Suprapubic skin (tissue), 3 donors: ENCODE results near the gene CSNK1G1.

ENCODE experiments used
- POLR2A ChIP-seq, 2 donors: fragments of 450-650 bp; IDR thresholded peaks; one replicate each; pipeline ENCODE4 v1.6.1; 2017; ENCODE audit warnings: antibody characterized with exemption in 2 of 2, mild to moderate bottlenecking in 2 of 2, moderate library complexity in 2 of 2
- TF ChIP-seq, protein P1 (sequence below), 2 donors: fragments of 200-600 bp in 1 of 2; fragments of 450-650 bp in 1 of 2; sonication (generic) in 1 of 2; IDR thresholded peaks; one replicate each; pipeline ENCODE4 v1.5.1; 2016 to 2019; ENCODE audit warnings: antibody characterized with exemption in 2 of 2, mild to moderate bottlenecking in 1 of 2, moderate library complexity in 1 of 2

DNA sequence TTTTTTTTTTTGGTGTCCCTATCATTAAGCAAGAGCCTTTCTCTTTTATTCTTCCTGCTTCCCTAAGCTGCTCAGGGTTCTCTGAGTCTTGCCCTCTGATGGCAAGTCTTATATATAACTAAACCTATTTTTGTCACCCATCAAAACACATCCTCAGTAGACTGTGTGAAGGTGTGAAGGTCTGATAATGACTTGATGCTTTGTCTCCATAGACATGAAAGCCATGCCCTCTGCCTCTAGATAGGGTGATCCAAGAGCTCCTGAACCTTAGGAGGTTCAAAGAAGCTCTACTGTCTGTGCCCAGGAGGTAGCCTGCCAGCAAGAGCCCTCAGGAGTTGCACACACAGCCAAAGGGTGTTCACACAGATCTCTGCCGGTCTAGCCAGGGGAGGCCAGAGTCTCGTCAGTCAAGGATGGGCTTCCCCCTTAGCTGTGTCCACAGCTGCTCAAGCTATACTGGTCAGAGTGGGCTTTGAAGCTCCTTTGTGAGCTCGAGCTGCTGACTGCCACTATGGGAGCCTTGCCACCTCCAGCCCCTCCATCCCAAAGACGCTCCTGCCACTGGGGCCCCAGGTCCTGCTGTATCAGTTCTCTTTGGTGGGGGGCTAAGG, 217.5 kb downstream of the CSNK1G1 start:
- TF ChIP-seq, protein P1, sequence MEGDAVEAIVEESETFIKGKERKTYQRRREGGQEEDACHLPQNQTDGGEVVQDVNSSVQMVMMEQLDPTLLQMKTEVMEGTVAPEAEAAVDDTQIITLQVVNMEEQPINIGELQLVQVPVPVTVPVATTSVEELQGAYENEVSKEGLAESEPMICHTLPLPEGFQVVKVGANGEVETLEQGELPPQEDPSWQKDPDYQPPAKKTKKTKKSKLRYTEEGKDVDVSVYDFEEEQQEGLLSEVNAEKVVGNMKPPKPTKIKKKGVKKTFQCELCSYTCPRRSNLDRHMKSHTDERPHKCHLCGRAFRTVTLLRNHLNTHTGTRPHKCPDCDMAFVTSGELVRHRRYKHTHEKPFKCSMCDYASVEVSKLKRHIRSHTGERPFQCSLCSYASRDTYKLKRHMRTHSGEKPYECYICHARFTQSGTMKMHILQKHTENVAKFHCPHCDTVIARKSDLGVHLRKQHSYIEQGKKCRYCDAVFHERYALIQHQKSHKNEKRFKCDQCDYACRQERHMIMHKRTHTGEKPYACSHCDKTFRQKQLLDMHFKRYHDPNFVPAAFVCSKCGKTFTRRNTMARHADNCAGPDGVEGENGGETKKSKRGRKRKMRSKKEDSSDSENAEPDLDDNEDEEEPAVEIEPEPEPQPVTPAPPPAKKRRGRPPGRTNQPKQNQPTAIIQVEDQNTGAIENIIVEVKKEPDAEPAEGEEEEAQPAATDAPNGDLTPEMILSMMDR (IDR thresholded peaks at IDR 0.05): no peak
- no peak for TF ChIP-seq POLR2A (IDR thresholded peaks at IDR 0.05)
